Natural killer cell (primary cell): ENCODE results near the gene WDR53. TPM values are rescaled to one million over a fixed set of nuclear protein-coding genes. Genes with fewer than 3 reads are reported as not detected.
"Not testable (repeated sequence)": the region's sequence is repeated elsewhere in the genome, so short reads cannot be mapped to it uniquely, and the experiment has no call there.

Source experiments
- ATAC-seq, 3 donors: fragments of 150-1000 bp in 2 of 3; fragments of 200-7000 bp in 1 of 3; cut with Tn5 transposase; 1 replicate in 1 of 3; 2 replicates in 2 of 3; pipeline ENCODE4 v1.10.0; 2021; ENCODE audit warnings: mild to moderate bottlenecking in 2 of 3, moderate library complexity in 2 of 3
- DNase-seq, 2 donors: peaks; one replicate each; pipeline versions ENCODE4 v3.0.0 to v3.0.0-alpha.2; 2013 to 2021; ENCODE audit warnings: mixed read lengths in 1 of 2
- H3K27ac ChIP-seq: one replicate; pipeline ENCODE4 v1.5.1; 2013; ENCODE audit warnings: mild to moderate bottlenecking, low read length
- H3K27me3 ChIP-seq: one replicate; pipeline ENCODE4 v1.6.1; 2013; ENCODE audit warnings: low read length; ENCODE audit not compliant: control insufficient read depth, insufficient read depth
- H3K36me3 ChIP-seq: one replicate; pipeline ENCODE4 v1.6.1; 2013; ENCODE audit warnings: low read length; ENCODE audit not compliant: control insufficient read depth, insufficient read depth
- H3K4me1 ChIP-seq: one replicate; pipeline ENCODE4 v1.6.1; 2013; ENCODE audit warnings: low read length; ENCODE audit not compliant: control insufficient read depth, insufficient read depth
- H3K4me3 ChIP-seq: one replicate; pipeline ENCODE4 v1.5.1; 2013; ENCODE audit warnings: low read length
- H3K9me3 ChIP-seq: one replicate; pipeline ENCODE4 v1.6.1; 2013; ENCODE audit warnings: low read length; ENCODE audit not compliant: control insufficient read depth, insufficient read depth
- H3K27ac Mint-ChIP-seq, 2 donors: one replicate each; pipeline ENCODE4 v1.8.0; 2022; ENCODE audit warnings: mild to moderate bottlenecking in 2 of 2, mixed read lengths in 2 of 2, moderate library complexity in 1 of 2
- H3K27me3 Mint-ChIP-seq, 2 donors: one replicate each; pipeline ENCODE4 v1.8.0; 2022; ENCODE audit warnings: low read depth in 2 of 2, mixed read lengths in 2 of 2
- H3K36me3 Mint-ChIP-seq: one replicate; pipeline ENCODE4 v1.8.0; 2022; ENCODE audit warnings: mixed read lengths
- H3K4me1 Mint-ChIP-seq, 2 donors: one replicate each; pipeline ENCODE4 v1.8.0; 2022; ENCODE audit warnings: mixed read lengths in 2 of 2
- H3K4me3 Mint-ChIP-seq: one replicate; pipeline ENCODE4 v1.8.0; 2022; ENCODE audit warnings: mild to moderate bottlenecking, moderate library complexity, mixed read lengths
- H3K9me3 Mint-ChIP-seq, 2 donors: one replicate each; pipeline ENCODE4 v1.8.0; 2022; ENCODE audit warnings: mixed read lengths in 2 of 2
- CTCF ChIP-seq: fragments of 200-600 bp; IDR thresholded peaks from one replicate; pipeline ENCODE4 v1.8.0; 2022; ENCODE audit warnings: antibody characterized with exemption
- WGBS: methylation state at CpG from one replicate; pipeline ENCODE4 v1.1.7; 2013; ENCODE audit warnings: missing lambda C conversion rate; ENCODE audit not compliant: insufficient coverage; 5-methylcytosine and 5-hydroxymethylcytosine counted together
- intact Hi-C: fragments of 100-400 bp; cut with micrococcal nuclease; formaldehyde crosslinking; loops from one replicate; pipeline ENCODE4 v1.14.2; 2022
- total RNA-seq, 4 donors: library from RNA; stranded (reverse); fragments of 120-200 nt in 1 of 4; gene quantifications; one replicate each; pipeline versions ENCODE4 v1.2.3 to v1.2.4, GENCODE V29; 2013 to 2022

WDR53 gene
- total RNA-seq, 3 donors from 2014 or later (not counting 1 experiment from before 2014, with no cell fraction given) = 13.5 to 16.2 (median 14.7) TPM

DNA sequence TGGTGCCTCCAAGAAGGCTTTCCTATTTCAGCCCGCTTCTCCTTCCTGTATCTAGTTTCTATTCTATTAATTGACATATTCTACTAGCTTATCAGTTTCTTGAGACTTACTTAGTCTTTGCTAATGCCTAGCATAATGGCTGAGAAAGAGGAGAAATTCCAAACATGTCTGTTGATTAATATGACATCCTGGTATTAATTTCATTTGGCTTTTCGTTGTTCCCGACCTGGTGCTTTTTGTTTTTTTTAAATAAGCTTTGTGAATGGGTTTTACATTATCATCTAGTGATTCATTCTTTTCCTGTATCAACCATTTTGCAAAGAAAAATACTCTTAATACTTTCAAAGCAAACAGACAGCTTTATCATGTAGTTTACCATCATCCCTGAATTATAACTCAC, 13.1 kb downstream of the WDR53 start:
- ATAC-seq = no peak
- no peaks in the 10 kb centered on the region for H3K4me1 ChIP-seq
- Mint-ChIP-seq H3K27ac (no peak overlapping the region), H3K36me3 (no peaks in the 10 kb centered on the region), H3K9me3 (no peaks in the 10 kb centered on the region), H3K4me3 (no peak overlapping the region), H3K4me1 (peaks cover 6 to 12% of the 10 kb centered on the region in 2 donors), H3K27me3 (no peaks in the 10 kb centered on the region)
- TF ChIP-seq CTCF = no peak
- intact Hi-C loops = no loop called here
- no peaks in the 10 kb centered on the region for H3K27me3 ChIP-seq
- WGBS = 93% methylated on average over 2 of the region's 3 CpGs
- no peaks in the 10 kb centered on the region for H3K9me3 ChIP-seq
- no peak overlapping the region for H3K4me3 ChIP-seq
- no peak overlapping the region for H3K27ac ChIP-seq
- no peak for DNase-seq
- H3K36me3 ChIP-seq = peaks cover 9% of the 10 kb centered on the region

GRCh38 chr3:196554205-196554604, 14.1 kb downstream of the WDR53 start:
- Histone ChIP-seq H3K4me1 (no peaks in the 10 kb centered on the region), H3K27me3 (no peaks in the 10 kb centered on the region), H3K36me3 (peaks cover 9% of the 10 kb centered on the region), H3K27ac (no peak overlapping the region), H3K9me3 (peaks cover 4% of the 10 kb centered on the region), H3K4me3 (no peak overlapping the region)
- intact Hi-C loops = no loop called here
- TF ChIP-seq CTCF = no peak
- no peak overlapping the region for H3K4me3 Mint-ChIP-seq
- H3K4me1 Mint-ChIP-seq = peaks cover 6 to 12% of the 10 kb centered on the region in 2 donors
- ATAC-seq (no peak), DNase-seq (no peak)
- 21% methylated on average over 3 of the region's 3 CpGs for WGBS
- no peak overlapping the region for H3K27ac Mint-ChIP-seq
- H3K9me3 Mint-ChIP-seq = no peaks in the 10 kb centered on the region
- H3K27me3 Mint-ChIP-seq = no peaks in the 10 kb centered on the region
- no peaks in the 10 kb centered on the region for H3K36me3 Mint-ChIP-seq

DNA sequence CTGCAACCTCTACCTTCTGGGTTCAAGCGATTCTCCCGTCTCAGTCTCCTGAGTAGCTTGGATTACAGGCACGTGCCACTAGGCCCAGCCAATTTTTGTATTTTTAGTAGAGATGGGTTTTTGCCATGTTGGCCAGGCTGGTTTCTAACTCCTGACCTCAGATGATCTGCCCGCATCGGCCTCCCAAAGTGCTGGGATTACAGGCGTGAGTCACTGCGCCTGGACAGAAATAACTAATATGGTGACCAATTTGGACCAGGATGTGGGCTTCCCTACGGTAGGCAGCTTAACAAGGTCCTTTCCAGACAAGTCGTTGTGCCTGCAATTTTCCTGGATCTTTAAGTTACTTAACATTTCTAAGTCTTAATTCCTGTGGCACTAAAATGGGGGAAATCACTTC, 14.8 kb downstream of the WDR53 start:
- Histone ChIP-seq H3K27me3 (no peaks in the 10 kb centered on the region), H3K27ac (no peak overlapping the region), H3K4me3 (no peak overlapping the region), H3K9me3 (peaks cover 4% of the 10 kb centered on the region), H3K36me3 (peaks cover 4% of the 10 kb centered on the region), H3K4me1 (no peaks in the 10 kb centered on the region)
- DNase-seq (no peak), ATAC-seq (no peak)
- Mint-ChIP-seq H3K27ac (no peak overlapping the region), H3K9me3 (no peaks in the 10 kb centered on the region), H3K4me3 (no peak overlapping the region), H3K36me3 (no peaks in the 10 kb centered on the region), H3K27me3 (no peaks in the 10 kb centered on the region), H3K4me1 (peaks cover 6 to 12% of the 10 kb centered on the region in 2 donors)
- 97% methylated on average over 9 of the region's 9 CpGs for WGBS
- intact Hi-C loops = no loop called here
- TF ChIP-seq CTCF = no peak

- Mint-ChIP-seq H3K27ac (no peak overlapping the region), H3K36me3 (no peaks in the 10 kb centered on the region), H3K27me3 (no peaks in the 10 kb centered on the region), H3K4me1 (peaks cover 6 to 12% of the 10 kb centered on the region in 2 donors), H3K4me3 (no peak overlapping the region), H3K9me3 (no peaks in the 10 kb centered on the region)
- H3K27ac ChIP-seq = no peak overlapping the region
- peaks cover 4% of the 10 kb centered on the region for H3K36me3 ChIP-seq
- no peaks in the 10 kb centered on the region for H3K27me3 ChIP-seq
- no peaks in the 10 kb centered on the region for H3K4me1 ChIP-seq
- intact Hi-C loops = no loop called here
- TF ChIP-seq CTCF = no peak
- ATAC-seq (no peak), DNase-seq (no peak)
- H3K4me3 ChIP-seq = no peak overlapping the region
- H3K9me3 ChIP-seq = peaks cover 4% of the 10 kb centered on the region
- 100% methylated on average over 1 of the region's 5 CpGs for WGBS
Observed at GRCh38 chr3:196552253-196552652, 16.1 kb downstream of the WDR53 start.

GRCh38 chr3:196550172-196550571, 18.2 kb downstream of the WDR53 start:
- H3K27ac Mint-ChIP-seq, H3K27me3 Mint-ChIP-seq, H3K36me3 Mint-ChIP-seq, H3K27ac ChIP-seq, H3K4me1 Mint-ChIP-seq, H3K27me3 ChIP-seq, H3K4me1 ChIP-seq, H3K4me3 Mint-ChIP-seq, DNase-seq, intact Hi-C loops, H3K4me3 ChIP-seq, H3K36me3 ChIP-seq, ATAC-seq, H3K9me3 Mint-ChIP-seq, H3K9me3 ChIP-seq: not testable (repeated sequence)
- 84% methylated on average over 3 of the region's 3 CpGs for WGBS
